ENCODE data around the gene TSPAN14. TPM values are rescaled to one million over a fixed set of nuclear protein-coding genes. Genes with fewer than 3 reads are reported as not detected.
A peak's percentile ranks its signal among the peaks of the same experiment; 100 is the strongest.

Gene TSPAN14
- total and polyA plus RNA-seq, 10 of the 15 experiments (the other 5 are each of a cell fraction or from before 2014, with no cell fraction given) = 2.5 to 31.7 (median 17.9) TPM

GRCh38 chr10:80509108-80509402, 54.9 kb downstream of the TSPAN14 start:
- Histone ChIP-seq H2AFZ (ENCODE audit: control insufficient read depth, low read depth, low read length) (no peak overlapping the region), H3K27ac (ENCODE audit: control insufficient read depth, insufficient read depth) (no peak overlapping the region), H3K4me2 (ENCODE audit: control insufficient read depth, insufficient read depth) (no peak overlapping the region), H3K79me2 (ENCODE audit: control insufficient read depth, insufficient read depth, low read length) (peaks cover 3% of the 10 kb centered on the region), H3K36me3 (ENCODE audit: control insufficient read depth in 2 of 2, insufficient read depth in 2 of 2, low read length in 1 of 2) (peaks cover 26 to 36% of the 10 kb centered on the region in 2 experiments), H3K27me3 (replicated peaks in 1 of 2; ENCODE audit: control insufficient read depth in 2 of 2, insufficient read depth in 2 of 2, low read length in 1 of 2) (no peaks in the 10 kb centered on the region), H3K4me3 (no peak overlapping the region), H4K20me1 (ENCODE audit: control insufficient read depth, insufficient read depth) (no peaks in the 10 kb centered on the region), H3K9me3 (replicated peaks; ENCODE audit: control insufficient read depth, insufficient read depth, low read length) (no peaks in the 10 kb centered on the region), H3K9ac (ENCODE audit: control insufficient read depth, insufficient read depth, low read length) (no peak overlapping the region), H3K4me1 (ENCODE audit: control insufficient read depth, insufficient read depth, low read length) (no peaks in the 10 kb centered on the region)
- WGBS (ENCODE audit: insufficient coverage, insufficient replicate concordance, low lambda C conversion rate, missing lambda C conversion rate) = 96% methylated on average over 8 of the region's 8 CpGs
- FAIRE-seq = no peak
- ChIA-PET RAD21 (ENCODE audit: unreplicated experiment) (interaction anchor here (0.7 to 13.9 kb wide), 3 partner anchors 44 to 416 kb away, joined by 3 to 432 read pairs (median 412); partner anchors contain the start of gene TSPAN14), POLR2A (interaction anchor here (0.7 kb wide), 1 partner anchor 8 kb away, joined by 4 read pairs; no protein-coding TSS in a partner anchor), CTCF (interaction anchor here (6.0 to 21.6 kb wide), 2 partner anchors 66 to 89 kb away, joined by 31 to 852 read pairs; partner anchors contain the start of gene TSPAN14), SMC1A (ENCODE audit: uncharacterized antibody, unreplicated experiment) (interaction anchor here (21.2 kb wide), 1 partner anchor 51 kb away, joined by 1038 read pairs; the partner anchor contains the start of gene TSPAN14)
- intact Hi-C loops (cut with micrococcal nuclease; ENCODE audit: unreplicated experiment) = no loop called here
- no peak for ATAC-seq
- BruUV-seq (replicated peaks) = no TSS peak
- in situ Hi-C loops (cut with MboI) = loop anchor here (5.0 kb wide), 1 partner anchor 127 kb away; no protein-coding TSS in a partner anchor
- no peak for DNase-seq (ENCODE audit: low read depth, low spot score)
- 0 out of 2 replicates have a peak, but pooled peaks have one; percentile 19 for TF ChIP-seq POLR2A (IDR thresholded peaks at IDR 0.05; ENCODE audit: low read depth, low read length)
- TF ChIP-seq SRF (IDR thresholded peaks at IDR 0.05; ENCODE audit: low read depth in 2 of 2, low read length in 2 of 2) = no peak

- POLR2A ChIA-PET = interaction anchor here (0.7 kb wide), 1 partner anchor 8 kb away, joined by 4 read pairs; no protein-coding TSS in a partner anchor
- H3K4me1 ChIP-seq (ENCODE audit: control insufficient read depth, insufficient read depth, low read length) = no peaks in the 10 kb centered on the region
- RAD21 ChIA-PET (ENCODE audit: unreplicated experiment) = interaction anchor here (0.7 to 13.9 kb wide), 4 partner anchors 45 to 415 kb away, joined by 3 to 432 read pairs (median 208); partner anchors contain the start of gene TSPAN14
- no TSS peak for BruUV-seq (replicated peaks)
- H3K36me3 ChIP-seq (ENCODE audit: control insufficient read depth in 2 of 2, insufficient read depth in 2 of 2, low read length in 1 of 2) = peaks cover 27 to 38% of the 10 kb centered on the region in 2 experiments
- H3K9ac ChIP-seq (ENCODE audit: control insufficient read depth, insufficient read depth, low read length) = no peak overlapping the region
- no peak overlapping the region for H3K4me3 ChIP-seq
- H2AFZ ChIP-seq (ENCODE audit: control insufficient read depth, low read depth, low read length) = no peak overlapping the region
- H3K27me3 ChIP-seq (replicated peaks in 1 of 2; ENCODE audit: control insufficient read depth in 2 of 2, insufficient read depth in 2 of 2, low read length in 1 of 2) = no peaks in the 10 kb centered on the region
- peaks cover 3% of the 10 kb centered on the region for H3K79me2 ChIP-seq (ENCODE audit: control insufficient read depth, insufficient read depth, low read length)
- WGBS (ENCODE audit: insufficient coverage, insufficient replicate concordance, low lambda C conversion rate, missing lambda C conversion rate) = 95% methylated on average over 16 of the region's 18 CpGs
- SMC1A ChIA-PET (ENCODE audit: uncharacterized antibody, unreplicated experiment) = interaction anchor here (21.2 kb wide), 1 partner anchor 52 kb away, joined by 1038 read pairs; the partner anchor contains the start of gene TSPAN14
- intact Hi-C loops (cut with micrococcal nuclease; ENCODE audit: unreplicated experiment) (no loop called here), in situ Hi-C loops (cut with MboI) (loop anchor here (5.0 kb wide), 1 partner anchor 127 kb away; no protein-coding TSS in a partner anchor)
- H3K27ac ChIP-seq (ENCODE audit: control insufficient read depth, insufficient read depth) = no peak overlapping the region
- no peak overlapping the region for H3K4me2 ChIP-seq (ENCODE audit: control insufficient read depth, insufficient read depth)
- ATAC-seq (no peak), DNase-seq (ENCODE audit: low read depth, low spot score) (no peak), FAIRE-seq (no peak)
- no peaks in the 10 kb centered on the region for H3K9me3 ChIP-seq (replicated peaks; ENCODE audit: control insufficient read depth, insufficient read depth, low read length)
- CTCF ChIA-PET = interaction anchor here (1.7 to 21.6 kb wide), 3 partner anchors 18 to 88 kb away, joined by 3 to 852 read pairs (median 31); partner anchors contain the start of gene TSPAN14
- no peaks in the 10 kb centered on the region for H4K20me1 ChIP-seq (ENCODE audit: control insufficient read depth, insufficient read depth)
- TF ChIP-seq CBX3 (IDR thresholded peaks at IDR 0.05; ENCODE audit: borderline replicate concordance, low read depth) = no peak
- TF ChIP-seq E4F1 (IDR thresholded peaks at IDR 0.05; ENCODE audit: borderline replicate concordance, partially characterized antibody) = no peak
- TF ChIP-seq SIX5 (IDR thresholded peaks at IDR 0.05; ENCODE audit: low read depth, low read length, severe bottlenecking) = no peak
- TF ChIP-seq E2F8 (IDR thresholded peaks at IDR 0.05; ENCODE audit: low read depth, partially characterized antibody) = no peak
- TF ChIP-seq EZH2 (IDR thresholded peaks at IDR 0.05; ENCODE audit: borderline replicate concordance, control insufficient read depth, low read depth, low read length) = no peak
- no peak for TF ChIP-seq SUZ12 (IDR thresholded peaks at IDR 0.05; ENCODE audit: unreplicated experiment)
Observed at GRCh38 chr10:80509403-80510161, 55.5 kb downstream of the TSPAN14 start.
